ENCODE measurements around the gene ESR1. TPM values are rescaled to one million over a fixed set of nuclear protein-coding genes. Genes with fewer than 3 reads are reported as not detected.
A peak's percentile ranks its signal among the peaks of the same experiment; 100 is the strongest.

Gene ESR1
- total RNA-seq, 6 experiments from 2014 or later = 1.6 to 59.9 (median 18.6) TPM

DNA sequence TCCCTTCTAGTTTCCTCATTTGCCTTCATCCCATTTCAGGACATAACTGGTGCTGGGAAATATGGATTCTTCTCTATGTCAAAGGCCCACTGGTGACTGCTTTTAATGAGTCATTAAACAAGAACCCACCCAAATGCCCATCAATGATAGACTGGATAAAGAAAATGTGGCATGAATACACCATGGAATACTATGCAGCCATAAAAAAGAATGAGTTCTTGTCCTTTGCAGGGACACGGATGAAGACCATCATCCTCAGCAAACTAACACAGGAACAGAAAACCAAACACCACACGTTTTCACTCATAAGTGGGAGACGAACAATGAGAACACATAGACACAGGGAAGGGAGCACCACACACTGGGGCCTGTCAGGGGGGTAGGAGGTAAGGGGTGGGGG, 310.7 kb downstream of the ESR1 start:
- Histone ChIP-seq H3K27me3 (no peaks in the 10 kb centered on the region), H3K4me3 (no peak overlapping the region), H3K9me3 (no peaks in the 10 kb centered on the region), H3K4me1 (peaks cover 0 to 9% (median 0%) of the 10 kb centered on the region in 4 donors), H3K36me3 (peaks cover 0 to 18% (median 6%) of the 10 kb centered on the region in 4 donors), H3K27ac (no peak overlapping the region)
- 90% methylated on average over 3 of the region's 3 CpGs for WGBS (ENCODE audit: insufficient coverage, low coverage, low lambda C conversion rate, missing lambda C conversion rate)
- ATAC-seq (no peak), DNase-seq (no peak)
- intact Hi-C loops (cut with DNase I) = no loop called here
- TF ChIP-seq POLR2A (IDR thresholded peaks at IDR 0.05) = no peak
- TF ChIP-seq, protein P1, sequence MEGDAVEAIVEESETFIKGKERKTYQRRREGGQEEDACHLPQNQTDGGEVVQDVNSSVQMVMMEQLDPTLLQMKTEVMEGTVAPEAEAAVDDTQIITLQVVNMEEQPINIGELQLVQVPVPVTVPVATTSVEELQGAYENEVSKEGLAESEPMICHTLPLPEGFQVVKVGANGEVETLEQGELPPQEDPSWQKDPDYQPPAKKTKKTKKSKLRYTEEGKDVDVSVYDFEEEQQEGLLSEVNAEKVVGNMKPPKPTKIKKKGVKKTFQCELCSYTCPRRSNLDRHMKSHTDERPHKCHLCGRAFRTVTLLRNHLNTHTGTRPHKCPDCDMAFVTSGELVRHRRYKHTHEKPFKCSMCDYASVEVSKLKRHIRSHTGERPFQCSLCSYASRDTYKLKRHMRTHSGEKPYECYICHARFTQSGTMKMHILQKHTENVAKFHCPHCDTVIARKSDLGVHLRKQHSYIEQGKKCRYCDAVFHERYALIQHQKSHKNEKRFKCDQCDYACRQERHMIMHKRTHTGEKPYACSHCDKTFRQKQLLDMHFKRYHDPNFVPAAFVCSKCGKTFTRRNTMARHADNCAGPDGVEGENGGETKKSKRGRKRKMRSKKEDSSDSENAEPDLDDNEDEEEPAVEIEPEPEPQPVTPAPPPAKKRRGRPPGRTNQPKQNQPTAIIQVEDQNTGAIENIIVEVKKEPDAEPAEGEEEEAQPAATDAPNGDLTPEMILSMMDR (IDR thresholded peaks at IDR 0.05) = no peak

DNA sequence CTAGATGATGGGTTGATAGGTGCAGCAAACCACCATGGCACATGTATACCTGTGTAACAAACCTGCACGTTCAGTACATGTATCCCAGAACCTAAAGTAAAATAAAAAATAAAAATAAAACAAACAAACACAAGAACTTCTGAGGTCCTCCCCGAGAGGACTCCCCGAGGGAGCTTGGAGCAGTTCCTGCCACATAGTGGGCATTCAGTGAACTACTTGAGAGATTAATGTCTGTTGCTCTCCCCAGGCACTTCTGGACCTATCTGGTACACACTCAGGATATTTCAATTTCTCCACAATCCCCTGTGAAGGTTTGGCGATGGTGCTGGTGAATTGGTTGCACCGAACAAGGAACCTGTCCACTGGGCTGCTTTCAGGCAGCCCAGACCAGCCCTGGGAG, 311.2 kb downstream of the ESR1 start:
- DNase-seq (no peak), ATAC-seq (peak in 1 of 4 donors; percentile 23)
- no peak overlapping the region for H3K27ac ChIP-seq
- WGBS (ENCODE audit: insufficient coverage, low coverage, low lambda C conversion rate, missing lambda C conversion rate) = 94% methylated on average over 3 of the region's 5 CpGs
- intact Hi-C loops (cut with DNase I) = no loop called here
- H3K4me1 ChIP-seq = peaks cover 0 to 9% (median 0%) of the 10 kb centered on the region in 4 donors
- H3K9me3 ChIP-seq = no peaks in the 10 kb centered on the region
- H3K4me3 ChIP-seq = no peak overlapping the region
- no peaks in the 10 kb centered on the region for H3K27me3 ChIP-seq
- H3K36me3 ChIP-seq = peaks cover 0 to 18% (median 6%) of the 10 kb centered on the region in 4 donors
- TF ChIP-seq POLR2A (IDR thresholded peaks at IDR 0.05) = no peak
- TF ChIP-seq, protein P1 (IDR thresholded peaks at IDR 0.05) = no peak

DNA sequence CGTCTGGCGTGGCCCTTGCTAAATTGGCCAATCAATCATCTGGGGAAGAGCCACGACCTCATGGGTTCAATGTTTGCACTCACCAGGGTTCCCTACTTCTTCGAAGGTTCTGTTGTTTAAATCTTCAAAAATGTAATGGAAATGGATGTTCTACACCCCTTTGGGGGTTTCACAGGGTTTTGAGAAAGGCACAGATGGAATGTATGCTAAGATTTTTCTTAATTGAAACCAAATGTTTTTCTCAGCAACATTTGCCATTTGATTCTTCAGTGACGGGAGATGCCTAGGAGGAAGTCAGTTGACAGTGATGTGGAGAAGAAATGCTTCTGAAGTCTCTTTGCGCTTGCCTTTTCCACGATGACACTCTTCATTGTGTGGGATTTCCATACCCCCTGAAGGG, 312.3 kb downstream of the ESR1 start:
- no peak for TF ChIP-seq POLR2A (IDR thresholded peaks at IDR 0.05)
- TF ChIP-seq, protein P1 (IDR thresholded peaks at IDR 0.05) = no peak
- Histone ChIP-seq H3K9me3 (no peaks in the 10 kb centered on the region), H3K4me3 (no peak overlapping the region), H3K27me3 (no peaks in the 10 kb centered on the region), H3K4me1 (peaks cover 0 to 9% (median under 1%) of the 10 kb centered on the region in 4 donors), H3K27ac (no peak overlapping the region), H3K36me3 (peaks cover 0 to 18% (median 6%) of the 10 kb centered on the region in 4 donors)
- intact Hi-C loops (cut with DNase I) = no loop called here
- ATAC-seq = no peak
- no peak for DNase-seq
- WGBS (ENCODE audit: insufficient coverage, low coverage, low lambda C conversion rate, missing lambda C conversion rate) = 60% methylated on average over 7 of the region's 7 CpGs

DNA sequence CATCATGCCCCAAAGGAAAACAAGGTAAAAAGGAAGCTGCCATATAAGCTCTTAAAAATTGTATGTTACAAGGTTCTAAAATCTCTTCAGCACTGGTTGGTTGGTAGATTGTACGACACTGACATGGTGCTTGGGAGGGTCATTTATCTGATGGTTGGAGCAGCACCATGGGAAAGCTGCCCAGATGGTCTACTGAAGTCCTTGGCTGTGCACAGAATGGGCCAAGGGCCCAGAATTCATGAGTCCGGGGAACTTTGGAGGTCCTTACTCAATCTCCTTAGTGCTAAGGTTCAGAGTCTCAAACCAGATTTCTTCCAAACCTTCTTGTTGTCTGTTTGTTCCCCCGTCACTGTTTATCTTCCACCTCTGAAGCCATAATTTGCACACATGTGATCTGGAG, 314.4 kb downstream of the ESR1 start:
- peaks cover 0 to 18% (median 6%) of the 10 kb centered on the region in 4 donors for H3K36me3 ChIP-seq
- ATAC-seq = peak in 2 of 4 donors; percentile 42 to 67
- intact Hi-C loops (cut with DNase I) = no loop called here

More for the DNA sequence above, 314.4 kb downstream of the ESR1 start:
- no peak for DNase-seq
- no peaks in the 10 kb centered on the region for H3K27me3 ChIP-seq
- 48% methylated on average over 3 of the region's 3 CpGs for WGBS (ENCODE audit: insufficient coverage, low coverage, low lambda C conversion rate, missing lambda C conversion rate)
- H3K4me3 ChIP-seq = no peak overlapping the region
- H3K27ac ChIP-seq = peak overlapping the region in 1 of 3 donors; percentile 1
- H3K4me1 ChIP-seq = peaks cover 0 to 17% (median 7%) of the 10 kb centered on the region in 4 donors
- H3K9me3 ChIP-seq = no peaks in the 10 kb centered on the region
- TF ChIP-seq, protein P1 (IDR thresholded peaks at IDR 0.05) = no peak
- no peak for TF ChIP-seq POLR2A (IDR thresholded peaks at IDR 0.05)

All from right lobe of liver (tissue), 6 donors.